ENCODE results near the gene ABCA4.

The ABCA4 gene

DNA sequence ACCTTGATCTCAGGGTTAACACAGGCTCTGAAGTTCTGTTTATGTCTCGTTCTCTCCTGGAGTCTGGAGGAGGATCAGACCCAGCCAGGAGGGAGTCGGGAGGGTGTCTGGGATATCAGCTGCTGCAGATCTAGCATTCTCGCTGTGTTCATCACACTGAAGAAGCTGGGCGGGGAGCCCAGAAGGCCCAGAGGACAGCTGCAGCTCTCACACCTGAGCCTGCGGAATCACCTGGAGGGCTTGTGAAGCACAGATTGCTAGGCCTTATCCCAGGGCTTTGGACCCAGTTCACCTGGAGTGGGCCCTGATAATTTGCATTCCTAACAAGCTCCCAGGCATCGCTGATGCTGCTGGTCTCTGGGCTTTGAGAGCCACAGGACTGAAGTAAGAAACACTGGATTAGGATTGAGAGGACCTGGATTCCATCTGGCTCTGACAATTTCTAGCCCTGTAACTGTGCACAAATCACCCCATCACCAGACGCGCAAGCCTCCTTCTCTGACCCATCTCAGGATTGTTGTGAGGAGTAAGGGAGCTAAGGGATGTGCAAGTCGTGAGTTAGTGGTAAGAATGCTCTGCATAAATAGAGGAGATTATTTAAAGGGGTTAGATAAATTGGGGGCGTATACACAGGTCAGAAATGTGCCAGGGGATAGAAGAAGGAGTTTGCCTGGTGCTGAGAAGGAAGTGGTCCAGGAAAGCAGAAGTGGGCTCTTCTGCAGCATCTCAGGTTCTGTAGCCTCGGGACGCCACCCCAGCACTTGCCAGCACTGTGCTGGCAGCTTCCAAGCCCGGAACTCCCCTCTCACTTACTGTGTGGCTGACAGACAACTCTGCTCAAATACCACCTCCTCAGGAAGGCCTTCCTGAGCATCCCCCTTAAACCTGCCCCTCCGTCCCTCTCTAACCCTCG, 19.1 kb downstream of the ABCA4 start:
- FAIRE-seq = no peak

DNA sequence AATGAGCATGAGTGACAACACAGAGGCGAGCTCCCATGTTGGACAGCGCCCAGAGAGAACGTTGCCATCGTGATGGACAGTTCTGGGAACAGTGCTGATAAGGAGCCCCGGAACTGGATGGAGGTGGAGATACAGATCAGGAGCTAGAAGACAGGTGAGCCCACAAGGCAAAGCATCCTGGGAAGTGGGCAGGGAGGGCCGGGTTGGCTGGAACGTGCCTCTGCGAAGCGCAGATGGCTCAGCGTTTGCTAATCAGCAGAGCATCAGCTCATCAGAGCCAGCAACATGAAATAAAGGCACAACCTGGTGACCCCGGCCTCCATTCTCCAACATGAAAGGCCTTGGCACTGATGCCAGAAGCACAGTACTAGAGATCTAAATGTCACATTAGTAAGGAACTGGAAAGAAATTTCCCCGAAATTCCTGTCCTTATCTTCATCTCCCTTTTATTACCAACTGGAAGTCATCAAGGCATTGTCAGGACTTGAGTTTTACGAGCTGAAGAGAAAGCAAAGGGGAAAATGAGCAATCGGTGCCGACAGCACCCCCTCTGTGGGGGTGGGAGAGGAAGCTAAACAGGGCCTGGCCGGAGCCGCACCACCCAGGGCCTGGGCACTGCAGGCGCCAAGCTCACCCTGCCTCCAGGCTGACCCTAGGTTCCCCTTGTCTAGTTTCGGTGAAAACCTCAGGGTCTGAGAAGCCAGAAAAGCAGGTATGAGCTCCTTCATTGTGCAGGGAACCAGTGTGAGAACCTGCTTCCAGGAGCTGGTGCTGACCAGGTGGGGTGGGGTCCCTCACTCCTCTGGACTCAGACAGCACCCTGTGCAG, 19.9 kb downstream of the ABCA4 start:
- FAIRE-seq = no peak

DNA sequence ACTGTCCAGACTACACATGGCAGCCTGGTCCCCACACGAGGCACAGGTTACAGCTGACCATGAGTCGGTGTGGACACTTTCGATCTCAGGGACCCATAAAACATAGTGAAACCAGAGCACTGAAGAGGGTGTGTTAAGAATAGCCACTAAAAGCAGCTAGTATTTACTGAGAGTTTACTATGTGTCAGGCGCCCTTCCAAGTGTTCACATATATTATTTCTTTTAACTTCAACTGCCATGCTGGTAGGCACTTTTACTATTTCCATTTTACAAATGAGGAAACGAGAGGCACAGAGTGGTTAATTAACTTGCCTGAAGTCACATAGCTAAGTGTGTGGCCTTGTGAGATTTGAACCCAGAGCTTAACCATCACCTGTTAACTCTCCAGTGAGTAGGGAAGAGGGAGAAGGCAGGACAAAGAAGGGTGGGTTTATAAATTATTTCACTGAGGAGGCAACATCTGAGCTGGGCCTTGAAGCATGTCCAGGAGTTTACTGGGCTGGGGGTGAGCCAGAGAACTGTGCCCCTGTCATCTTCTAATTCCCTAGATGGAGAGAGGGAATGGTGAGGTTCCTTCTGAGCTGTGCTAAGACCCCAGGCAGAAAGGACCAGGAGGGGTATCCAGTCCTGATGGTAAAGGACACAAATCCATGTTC, 20.7 kb downstream of the ABCA4 start:
- no peak for FAIRE-seq

DNA sequence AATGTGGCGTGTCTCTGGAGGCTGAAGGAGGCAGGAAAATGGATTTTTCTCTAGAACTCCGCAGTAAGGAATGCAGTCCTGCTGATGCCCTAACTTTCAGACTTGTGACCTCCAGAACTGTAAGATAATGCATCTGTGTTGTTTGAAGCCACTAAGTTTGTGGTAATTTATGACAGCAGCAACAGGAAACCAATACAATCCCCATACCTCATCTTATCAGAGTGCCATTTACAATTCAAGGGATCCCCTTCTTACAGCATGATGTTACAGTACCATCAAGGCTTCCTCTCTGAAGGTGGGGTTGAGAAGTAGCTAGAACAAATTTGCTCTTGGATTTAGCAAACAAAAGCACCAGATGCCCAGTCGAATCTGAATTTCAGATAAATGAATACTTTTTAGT, 21.6 kb downstream of the ABCA4 start:
- no peak for FAIRE-seq

DNA sequence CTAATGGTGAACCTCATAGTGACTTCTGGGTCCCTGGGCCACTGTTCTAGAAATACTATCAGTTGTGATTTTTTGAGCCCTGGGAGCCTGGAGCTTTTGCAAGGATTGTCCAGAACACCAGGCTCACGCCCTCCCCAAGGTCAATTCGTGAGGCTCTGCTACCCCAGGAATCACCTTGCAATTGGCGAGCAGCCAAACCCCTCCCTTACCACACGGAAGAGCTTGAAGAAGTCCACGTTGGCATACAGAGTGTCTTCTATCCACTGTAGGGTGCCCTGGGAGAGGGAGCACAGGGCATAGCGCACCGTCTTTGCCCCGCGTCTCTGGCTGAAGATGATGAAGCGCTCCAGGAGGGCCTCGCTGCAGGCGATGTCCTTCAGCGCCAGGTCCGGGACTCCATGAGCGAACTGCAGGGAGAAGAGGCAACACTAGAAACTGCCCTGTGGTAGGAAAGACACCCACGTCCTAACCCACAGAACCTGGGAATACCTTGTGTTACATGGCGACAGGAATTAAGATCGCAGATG, 22.3 kb downstream of the ABCA4 start:
- no peak for FAIRE-seq

DNA sequence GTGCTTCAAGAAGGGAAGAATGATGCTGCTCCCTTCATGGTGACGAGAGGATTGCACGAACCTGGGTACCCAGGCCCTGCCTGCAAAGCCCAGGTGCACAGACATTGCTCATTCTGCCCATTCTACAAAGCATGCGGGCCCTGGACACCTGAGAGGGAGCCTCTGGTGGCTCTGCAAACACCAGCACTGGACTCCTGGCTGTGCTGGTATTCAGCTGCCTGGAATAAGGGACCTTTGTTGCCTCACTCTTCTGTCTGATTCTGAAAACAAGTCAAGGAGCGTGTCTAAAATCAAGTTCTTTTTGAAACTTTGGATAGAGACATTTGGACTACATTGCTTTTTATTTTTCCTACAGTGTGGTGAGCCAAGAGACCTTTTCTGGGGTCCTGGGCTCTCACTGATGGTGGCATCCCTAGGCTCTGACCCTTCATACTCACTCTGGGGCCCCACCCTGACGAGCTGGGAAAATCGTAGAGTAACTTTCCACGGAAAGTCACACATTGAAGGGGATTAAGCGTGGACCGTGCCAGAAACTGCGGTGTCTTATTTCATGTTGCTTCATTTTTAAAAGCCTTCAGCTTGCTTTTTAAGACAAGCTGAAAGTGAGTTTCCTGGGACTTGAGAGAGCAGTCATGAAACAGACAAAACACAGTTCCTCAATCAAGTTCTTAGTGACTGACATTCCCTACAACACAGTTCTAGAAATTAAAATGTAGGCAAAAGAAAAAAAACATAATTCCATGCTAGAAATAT, 24.0 kb downstream of the ABCA4 start:
- FAIRE-seq = no peak

DNA sequence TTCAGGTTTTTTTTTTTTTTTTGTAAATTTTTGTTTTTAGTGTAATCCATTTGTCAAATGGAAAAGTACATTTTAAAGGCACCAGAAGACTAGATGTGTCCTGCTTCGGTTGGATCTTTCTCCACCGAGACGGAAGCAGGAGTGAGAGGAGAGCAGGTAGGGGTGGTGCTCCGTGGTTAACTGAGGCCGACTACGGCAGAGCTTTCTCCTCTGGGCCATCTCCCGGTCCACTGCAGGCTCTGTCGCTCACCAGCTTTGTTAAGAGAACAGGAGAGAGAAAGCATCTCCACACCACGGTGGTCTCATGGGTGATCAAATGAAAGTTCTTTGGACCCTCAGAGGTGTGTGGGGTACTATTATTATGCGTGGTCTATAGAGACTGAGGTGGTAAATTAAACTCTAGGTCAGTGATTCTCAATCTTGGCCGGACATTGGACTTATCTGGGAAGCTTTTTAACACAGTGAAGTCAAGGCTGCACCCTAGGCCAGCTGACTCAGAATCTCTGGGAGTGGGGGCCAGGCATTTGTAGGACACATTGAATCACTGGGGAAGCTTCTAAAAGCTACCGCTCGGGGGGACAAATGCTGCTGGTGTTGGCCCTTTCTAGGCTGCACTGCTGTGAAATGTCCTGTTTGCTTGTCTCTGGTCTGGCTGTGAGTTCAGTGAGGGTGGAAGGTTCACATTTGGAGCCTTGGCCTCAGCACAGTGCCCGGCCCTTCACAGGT, 25.0 kb downstream of the ABCA4 start:
- no peak for FAIRE-seq

DNA sequence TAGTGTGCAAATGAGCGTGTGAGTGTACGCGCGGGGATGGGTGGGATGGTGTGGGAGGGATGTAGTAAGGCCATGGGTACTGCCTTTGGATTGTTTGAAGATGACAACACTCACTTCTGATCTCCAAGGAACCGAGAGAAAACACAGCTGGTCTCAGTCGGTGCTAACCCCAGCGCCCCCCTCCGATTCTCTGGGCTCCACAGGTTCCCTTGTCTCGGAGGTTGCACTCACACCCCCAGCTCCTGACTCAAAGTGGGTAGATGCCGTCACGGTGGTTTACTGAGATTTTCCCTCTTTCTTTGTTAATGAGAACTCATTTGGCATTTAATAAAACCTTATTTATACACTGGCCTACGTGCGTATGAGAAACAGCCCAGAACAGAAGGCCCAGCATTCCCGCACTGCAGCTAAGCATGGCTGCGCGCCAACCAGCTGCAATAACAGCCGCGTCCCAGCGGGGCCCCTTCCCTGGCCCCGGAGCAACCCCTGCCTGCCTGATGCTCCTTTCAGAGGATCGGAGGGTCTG, 25.8 kb downstream of the ABCA4 start:
- FAIRE-seq = no peak

DNA sequence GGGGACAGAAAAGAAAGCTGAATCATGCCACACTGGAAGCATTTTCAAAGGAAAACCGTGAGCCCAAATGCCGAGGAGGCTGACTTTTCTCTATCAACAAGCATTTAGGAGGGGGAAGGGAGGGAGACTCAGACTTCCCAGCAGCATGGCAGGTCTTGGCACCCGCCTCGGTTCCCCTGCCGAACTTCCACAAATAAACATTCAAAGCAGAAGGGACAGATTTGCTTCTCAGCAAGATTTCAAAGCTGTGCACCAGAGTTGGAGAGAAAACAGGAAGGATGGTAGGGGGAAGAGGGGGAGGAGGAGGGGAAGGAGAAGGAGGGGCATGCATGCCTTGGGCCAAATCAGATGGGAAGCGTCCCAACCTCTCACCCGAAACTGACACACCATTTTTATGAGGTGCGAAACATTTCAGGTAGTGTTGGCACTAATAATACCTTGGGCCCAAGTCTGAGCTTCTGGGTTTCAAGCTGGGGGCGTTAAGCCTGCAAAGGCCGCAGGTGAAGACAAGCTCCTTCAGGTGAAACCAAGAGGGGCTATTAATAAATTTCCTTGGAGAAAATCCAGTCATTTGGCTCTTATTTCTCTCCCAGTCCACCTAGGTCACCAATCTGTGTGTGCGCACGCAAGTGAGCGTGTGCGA, 26.4 kb downstream of the ABCA4 start:
- FAIRE-seq = no peak

DNA sequence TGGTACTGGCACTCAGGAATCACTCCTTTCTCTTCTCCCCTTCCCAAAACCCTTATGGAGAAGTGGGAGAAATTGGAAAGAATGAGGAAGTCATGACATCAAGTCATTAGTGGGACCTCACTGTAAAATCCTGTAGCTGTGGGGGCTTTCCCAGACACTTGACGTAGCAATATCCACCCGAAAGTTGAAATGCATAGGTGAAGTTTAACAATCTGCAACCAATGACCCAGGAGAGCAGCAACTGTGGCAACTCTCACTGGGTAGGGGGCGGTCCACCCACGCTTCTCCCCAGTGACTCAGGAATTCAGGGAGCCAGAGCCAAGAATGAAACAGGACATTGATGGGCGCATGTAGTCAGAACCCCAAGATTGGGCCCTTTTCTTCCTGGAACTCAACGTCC, 27.0 kb downstream of the ABCA4 start:
- no peak for FAIRE-seq

DNA sequence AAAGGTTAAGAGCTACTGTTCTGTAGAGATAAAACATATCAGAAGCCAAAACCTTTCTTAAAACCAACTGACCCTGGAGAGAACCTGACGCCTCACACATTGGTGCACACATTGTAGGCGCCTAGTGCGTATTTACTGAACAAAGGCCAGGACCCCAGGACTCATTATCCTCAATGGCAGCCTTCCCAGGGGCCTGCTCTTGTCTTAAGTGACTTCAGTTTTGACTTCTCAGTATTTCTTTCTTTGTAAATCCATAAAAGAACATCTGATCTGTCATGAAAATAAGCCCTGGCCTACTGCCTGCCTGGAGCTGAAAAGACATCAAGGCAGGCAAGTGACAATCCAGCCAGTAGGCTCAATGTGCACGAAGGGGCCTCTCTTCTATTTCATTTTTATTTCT, 27.6 kb downstream of the ABCA4 start:
- FAIRE-seq = no peak

DNA sequence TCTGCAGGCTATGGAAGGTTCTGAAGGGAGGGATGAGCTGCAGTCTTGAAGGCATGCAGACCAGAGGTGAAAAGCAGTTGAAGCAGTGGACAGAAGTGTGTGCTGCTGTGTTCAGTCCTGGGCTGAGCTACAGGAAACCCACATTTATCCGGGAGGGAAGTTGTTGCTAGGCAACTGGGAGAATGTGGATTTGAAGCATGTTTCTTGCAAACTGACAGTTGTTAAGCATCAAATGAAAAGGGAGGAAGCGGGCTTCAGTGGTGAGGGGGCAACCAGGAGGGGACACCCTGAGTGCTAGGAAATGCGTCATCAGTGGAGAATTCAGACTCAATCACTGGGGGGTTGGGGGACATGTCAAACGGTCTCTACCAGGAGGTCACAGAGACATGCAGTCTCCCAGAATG, 28.7 kb downstream of the ABCA4 start:
- no peak for FAIRE-seq

DNA sequence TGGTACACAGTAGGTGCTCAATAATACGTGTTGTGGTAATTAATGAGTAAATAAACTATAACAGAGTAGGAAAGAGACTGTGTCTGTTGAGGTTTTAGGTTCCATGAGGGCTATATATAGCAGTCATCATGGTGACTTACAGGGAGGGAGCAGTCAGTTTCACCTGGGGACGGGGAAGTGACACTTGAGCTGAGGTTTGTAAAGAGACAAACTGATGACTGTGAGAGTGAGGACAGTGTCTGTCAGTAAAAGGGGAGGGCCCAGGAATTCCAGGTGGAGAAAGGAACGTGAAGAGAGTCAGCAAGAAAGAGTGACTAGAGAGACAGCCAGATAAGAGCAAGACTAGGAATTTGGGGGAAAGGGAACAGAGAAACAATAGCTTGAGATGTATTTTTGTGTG, 30.2 kb downstream of the ABCA4 start:
- FAIRE-seq = no peak

DNA sequence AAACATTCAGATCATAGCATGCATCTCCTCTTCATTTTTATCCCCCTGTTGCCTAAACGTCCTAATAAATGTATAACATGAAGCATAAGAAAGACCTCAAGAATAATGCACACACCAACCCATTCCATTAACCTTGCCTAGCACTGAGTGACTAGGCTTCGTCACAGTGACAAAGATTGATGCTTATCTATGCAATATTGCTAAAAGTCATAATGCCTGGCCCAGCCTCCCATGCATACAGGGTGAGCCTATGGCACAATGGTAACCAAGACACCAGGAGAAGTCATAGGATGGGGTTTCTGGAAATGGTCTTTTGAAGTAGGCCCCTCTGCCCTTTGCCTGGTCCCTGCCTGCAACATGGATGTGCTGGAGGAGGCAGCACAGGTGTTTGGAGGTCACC, 33.8 kb downstream of the ABCA4 start:
- no peak for FAIRE-seq

DNA sequence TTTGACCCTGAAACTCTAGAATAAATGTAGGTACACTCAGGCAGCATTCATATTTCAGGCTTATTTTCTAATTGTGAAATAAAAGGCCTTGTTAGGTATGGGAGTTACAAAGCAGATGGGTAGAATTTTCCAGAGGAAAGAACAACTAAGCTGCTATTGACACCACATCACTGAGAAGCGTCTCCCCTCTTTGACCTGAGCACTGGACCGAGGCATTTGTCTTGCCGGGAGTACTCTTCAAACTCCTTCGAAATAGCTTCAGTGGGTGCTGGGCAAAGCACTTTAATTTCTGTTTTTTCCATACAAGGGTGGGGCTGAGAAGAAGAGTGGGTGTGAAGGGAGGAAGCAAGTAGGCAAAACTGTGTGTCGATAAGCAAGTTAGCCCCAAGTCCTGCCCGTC, 36.4 kb downstream of the ABCA4 start:
- no peak for FAIRE-seq

DNA sequence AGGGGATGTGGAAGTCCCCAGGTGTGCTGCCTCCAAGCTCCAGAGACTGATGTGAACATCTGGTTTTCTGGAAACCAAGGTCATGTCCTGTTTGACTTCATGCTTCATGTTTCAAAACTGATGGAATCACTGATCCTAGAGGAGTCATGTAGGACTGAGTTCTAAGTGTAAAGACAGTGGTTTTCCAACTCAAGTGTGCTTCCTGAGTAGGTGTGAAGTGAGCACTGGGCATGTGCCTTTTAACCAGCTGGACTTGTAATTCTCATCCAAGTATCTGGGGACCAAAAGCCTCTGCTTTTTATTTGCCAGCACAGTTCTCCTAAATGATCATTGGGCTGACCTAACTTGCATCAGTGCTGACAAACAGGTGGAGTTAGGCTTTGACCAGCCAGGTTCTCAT, 36.9 kb downstream of the ABCA4 start:
- FAIRE-seq = no peak

DNA sequence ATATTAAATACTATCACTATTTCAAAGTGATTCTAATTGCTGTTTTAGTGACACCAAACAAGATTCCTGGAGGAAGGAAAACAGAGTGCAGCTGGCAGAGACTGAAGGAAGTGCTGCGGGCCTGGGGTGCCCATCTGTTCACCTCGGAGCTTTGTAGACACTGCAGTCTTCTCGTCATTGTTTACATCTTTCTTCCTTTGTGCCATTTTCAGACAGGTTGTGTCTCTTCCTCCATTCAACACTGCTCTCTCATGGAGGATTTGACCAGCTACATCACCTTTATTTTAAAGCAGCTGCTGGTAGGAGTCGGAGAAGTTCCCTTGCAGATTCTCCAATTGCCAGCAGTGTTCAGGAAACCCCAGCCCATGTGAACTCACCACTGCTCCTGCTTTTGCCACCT, 37.3 kb downstream of the ABCA4 start:
- FAIRE-seq = no peak

DNA sequence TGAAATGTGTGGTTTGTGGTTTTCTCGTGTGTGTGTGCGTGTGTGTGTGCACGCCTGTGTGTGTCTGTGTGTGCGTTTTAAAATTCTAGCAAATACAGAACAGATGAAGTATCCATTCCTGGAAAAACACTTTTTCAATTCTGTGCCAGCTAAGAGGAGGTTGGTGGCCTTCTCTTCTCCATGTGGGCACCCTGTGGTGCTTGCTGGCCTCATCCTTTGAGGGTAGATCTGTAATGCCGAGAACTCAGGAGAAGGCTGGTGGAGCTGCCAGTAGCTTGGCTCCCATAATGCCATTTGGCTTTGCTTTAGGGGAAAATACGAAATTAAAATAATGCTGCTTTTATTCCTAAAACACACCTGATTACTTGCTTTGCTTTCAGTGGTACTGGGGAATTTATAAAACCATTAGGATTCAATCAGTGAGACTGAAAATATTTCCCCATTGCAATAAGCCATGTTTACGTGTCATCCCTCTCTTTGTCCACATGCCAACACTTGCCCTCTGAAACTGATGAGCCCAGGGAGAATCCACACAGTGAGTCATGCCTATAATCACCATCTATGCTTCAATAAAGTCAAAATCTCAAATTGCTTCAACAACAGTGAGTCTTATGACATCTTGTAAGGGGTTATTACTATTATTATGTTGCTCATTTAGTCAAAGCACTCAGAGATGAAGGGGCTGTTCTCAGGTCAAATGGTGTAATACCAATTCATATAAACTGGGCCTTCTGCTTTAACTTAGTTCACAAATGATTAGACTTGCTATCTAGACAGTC, 39.2 kb downstream of the ABCA4 start:
- no peak for FAIRE-seq

DNA sequence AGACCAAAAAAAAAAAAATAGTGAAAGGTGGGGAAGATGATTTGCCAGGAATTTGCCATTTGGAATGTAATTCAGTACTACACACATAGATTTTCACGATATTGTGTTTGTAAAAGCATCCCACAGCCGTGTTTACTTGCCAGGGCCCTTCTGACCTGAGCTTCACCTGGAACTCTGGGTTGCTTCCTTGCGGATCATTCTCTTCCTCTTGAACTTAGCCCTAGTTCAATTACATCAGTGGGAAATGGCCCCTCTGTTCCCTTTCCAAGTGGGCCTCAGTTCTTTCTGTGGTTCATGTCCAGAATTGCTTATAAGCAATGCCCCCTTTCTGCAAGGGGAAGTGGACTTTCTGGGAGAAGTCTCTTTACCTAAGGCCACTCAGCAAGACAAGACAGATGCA, 41.0 kb downstream of the ABCA4 start:
- no peak for FAIRE-seq

All from TTC549 (cell line).